A172 (cell line): ENCODE measurements around the gene STAB1. TPM values are rescaled to one million over a fixed set of nuclear protein-coding genes. Genes with fewer than 3 reads are reported as not detected.

Experiments used
- DNase-seq: peaks from one replicate; pipeline ENCODE4 v3.0.0-alpha.2; 2015; ENCODE audit warnings: low spot score
- total RNA-seq: library from RNA; depleted of rRNA; stranded (reverse); fragments of >200 nt; shearing (Covaris generic); gene quantifications from 2 replicates; pipeline ENCODE4 v1.2.3, GENCODE V29; 2014

Gene STAB1
- total RNA-seq, 1 experiment from 2014 or later = 0.12 TPM

GRCh38 chr3:52503788-52504424 lies 8.8 kb downstream of the STAB1 start:
- DNase-seq = no peak

GRCh38 chr3:52504977-52505376 lies 9.8 kb downstream of the STAB1 start:
- no peak for DNase-seq

DNA sequence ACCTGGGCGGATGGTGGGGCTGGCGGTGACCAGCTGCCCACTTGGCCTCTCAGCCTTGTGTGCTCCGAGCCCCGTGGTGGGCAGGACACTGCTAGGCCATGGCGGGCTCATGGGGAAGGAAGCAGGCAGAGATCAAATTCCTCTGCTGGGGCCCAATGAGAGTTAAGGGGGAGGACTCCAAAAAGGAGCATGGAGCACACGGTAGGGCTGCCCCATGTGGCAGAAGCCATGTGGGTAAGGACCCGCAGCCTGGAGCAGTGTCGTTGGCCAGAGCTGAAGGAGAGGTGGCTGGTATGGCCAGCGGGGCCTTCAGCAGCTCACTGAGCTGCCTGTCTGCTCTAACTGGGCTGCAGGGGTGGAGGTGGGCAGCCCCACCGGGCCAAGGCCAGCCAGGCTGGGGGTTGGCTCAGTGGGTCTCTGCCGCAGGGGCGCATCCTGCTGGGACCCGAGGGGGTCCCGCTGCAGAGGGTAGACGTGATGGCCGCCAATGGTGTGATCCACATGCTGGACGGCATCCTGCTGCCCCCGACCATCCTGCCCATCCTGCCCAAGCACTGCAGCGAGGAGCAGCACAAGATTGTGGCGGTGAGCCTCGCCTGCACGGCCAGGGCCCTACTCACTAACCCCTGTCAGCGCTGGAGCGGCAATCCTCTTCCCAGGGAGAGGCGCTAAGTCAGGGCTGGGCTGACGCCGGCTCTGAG lies 11.3 kb downstream of the STAB1 start:
- DNase-seq = no peak

DNA sequence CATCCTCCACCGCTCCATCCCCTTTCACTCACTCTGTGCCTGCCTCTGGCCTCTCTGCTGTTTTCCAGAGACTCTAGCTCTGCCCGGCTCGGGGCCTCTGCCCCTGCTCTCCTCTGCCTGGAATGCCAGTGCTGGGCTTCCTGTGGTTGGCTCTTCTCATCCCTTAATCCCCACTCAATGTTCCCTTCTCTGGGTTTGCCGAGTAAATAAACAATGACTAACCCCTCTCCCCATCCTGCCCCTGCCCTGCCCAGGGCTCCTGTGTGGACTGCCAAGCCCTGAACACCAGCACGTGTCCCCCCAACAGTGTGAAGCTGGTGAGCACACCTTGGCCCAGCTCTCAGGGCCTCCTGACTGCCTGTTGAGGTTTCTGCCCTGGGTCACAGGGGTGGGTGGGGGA lies 12.2 kb downstream of the STAB1 start:
- peak; percentile 88 for DNase-seq

DNA sequence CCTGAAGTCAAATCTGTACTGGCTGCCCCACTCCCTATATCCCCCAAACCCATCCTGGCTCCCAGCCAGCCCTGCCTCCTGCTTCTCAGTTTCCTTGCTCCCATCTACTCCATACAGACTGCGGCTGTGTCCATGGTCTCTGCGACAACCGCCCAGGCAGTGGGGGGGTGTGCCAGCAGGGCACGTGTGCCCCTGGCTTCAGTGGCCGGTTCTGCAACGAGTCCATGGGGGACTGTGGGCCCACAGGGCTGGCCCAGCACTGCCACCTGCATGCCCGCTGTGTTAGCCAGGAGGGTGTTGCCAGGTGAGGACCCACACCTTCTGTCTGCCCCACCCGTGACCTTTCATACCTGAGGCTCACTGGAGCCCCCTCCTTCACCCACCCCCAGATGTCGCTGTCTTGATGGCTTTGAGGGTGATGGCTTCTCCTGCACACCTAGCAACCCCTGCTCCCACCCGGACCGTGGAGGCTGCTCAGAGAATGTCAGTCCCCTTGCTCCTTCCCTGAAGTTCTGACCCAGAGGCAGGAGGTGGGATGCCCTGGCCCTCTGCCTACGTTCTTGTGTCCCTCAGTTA lies 14.7 kb downstream of the STAB1 start:
- DNase-seq = no peak

GRCh38 chr3:52511509-52511908 lies 16.4 kb downstream of the STAB1 start:
- no peak for DNase-seq

GRCh38 chr3:52512105-52512504 lies 17.0 kb downstream of the STAB1 start:
- DNase-seq = no peak

- DNase-seq = no peak
Observed at GRCh38 chr3:52512727-52513126, 17.6 kb downstream of the STAB1 start.

- DNase-seq = no peak
Observed at GRCh38 chr3:52513281-52513680, 18.1 kb downstream of the STAB1 start.

- DNase-seq = no peak
Observed at GRCh38 chr3:52514576-52514975, 19.4 kb downstream of the STAB1 start.

- DNase-seq = no peak
Observed at GRCh38 chr3:52515192-52515591, 20.1 kb downstream of the STAB1 start.

GRCh38 chr3:52516509-52517195 lies 21.5 kb downstream of the STAB1 start:
- DNase-seq = no peak

DNA sequence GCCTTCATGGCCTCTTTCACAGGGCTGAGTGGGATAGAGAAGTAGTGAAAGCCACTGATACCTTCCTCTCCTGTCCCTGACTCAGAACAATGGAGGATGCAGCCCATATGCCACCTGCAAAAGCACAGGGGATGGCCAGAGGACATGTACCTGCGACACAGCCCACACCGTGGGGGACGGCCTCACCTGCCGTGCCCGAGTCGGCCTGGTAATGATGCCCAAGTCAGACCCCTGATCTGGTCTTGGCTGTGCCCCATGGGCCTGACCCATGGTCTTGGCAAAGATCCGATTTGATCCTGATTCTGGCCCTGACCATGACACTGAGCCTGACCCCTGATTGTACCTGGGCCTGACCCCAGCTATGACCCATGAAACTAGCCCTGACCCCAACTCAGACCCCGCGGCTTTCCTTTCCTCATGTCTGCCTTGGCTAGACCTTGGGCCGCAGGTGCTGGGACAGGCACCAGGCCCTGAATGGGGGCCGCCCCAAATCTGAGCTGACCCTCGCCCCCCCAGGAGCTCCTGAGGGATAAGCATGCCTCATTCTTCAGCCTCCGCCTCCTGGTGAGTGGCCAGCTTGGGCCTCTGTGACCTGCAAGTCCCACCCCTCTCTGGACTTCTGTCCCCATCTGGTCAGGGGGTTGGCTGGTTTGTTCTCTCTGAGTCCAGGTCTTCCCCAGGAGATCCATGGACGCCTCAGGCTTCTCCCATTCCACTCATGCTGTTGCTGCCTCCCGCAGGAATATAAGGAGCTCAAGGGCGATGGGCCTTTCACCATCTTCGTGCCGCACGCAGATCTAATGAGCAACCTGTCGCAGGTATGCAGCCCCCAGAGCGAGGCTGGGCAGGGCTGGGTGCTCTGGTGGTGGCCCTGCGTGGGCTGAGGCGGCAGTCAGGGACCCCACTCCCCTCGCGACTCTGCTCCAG lies 22.9 kb downstream of the STAB1 start:
- no peak for DNase-seq

- DNase-seq = no peak
Observed at GRCh38 chr3:52518723-52519444, 23.7 kb downstream of the STAB1 start.

GRCh38 chr3:52519445-52520140 lies 24.5 kb downstream of the STAB1 start:
- DNase-seq = no peak

- no peak for DNase-seq
Observed at GRCh38 chr3:52520141-52520667, 25.1 kb downstream of the STAB1 start.

GRCh38 chr3:52520716-52521487 lies 25.8 kb downstream of the STAB1 start:
- no peak for DNase-seq

DNA sequence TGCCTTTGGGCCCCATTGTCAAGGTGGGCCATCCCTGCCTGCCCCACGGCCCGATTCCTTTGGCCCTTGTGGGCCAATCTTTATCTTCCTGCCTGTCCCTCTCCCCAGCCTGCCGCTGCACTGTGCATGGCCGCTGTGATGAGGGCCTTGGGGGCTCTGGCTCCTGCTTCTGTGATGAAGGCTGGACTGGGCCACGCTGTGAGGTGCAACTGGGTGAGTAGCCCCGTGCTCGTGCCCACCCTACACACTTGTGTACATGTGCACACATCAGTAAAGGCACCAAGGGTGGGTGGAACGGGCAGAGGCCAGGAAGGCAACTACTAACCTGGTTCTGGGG lies 26.3 kb downstream of the STAB1 start:
- no peak for DNase-seq

DNA sequence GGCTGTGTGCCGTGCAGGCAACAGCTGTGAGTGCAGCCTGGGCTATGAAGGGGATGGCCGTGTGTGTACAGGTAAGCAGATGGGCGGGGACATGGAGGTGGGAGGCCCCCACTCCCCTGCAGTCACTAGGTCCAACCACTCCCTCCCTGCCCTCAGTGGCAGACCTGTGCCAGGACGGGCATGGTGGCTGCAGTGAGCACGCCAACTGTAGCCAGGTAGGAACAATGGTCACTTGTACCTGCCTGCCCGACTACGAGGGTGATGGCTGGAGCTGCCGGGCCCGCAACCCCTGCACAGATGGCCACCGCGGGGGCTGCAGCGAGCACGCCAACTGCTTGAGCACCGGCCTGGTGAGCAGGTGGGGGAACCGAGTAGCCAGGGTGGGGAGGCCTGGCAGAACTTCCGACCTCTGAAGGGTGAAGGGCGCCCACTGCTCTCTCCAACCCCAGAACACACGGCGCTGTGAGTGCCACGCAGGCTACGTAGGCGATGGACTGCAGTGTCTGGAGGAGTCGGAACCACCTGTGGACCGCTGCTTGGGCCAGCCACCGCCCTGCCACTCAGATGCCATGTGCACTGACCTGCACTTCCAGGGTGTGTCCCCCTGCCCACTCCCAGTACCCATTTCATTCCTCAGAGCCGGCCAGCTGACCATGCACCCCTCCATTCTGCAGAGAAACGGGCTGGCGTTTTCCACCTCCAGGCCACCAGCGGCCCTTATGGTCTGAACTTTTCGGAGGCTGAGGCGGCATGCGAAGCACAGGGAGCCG lies 26.9 kb downstream of the STAB1 start:
- no peak for DNase-seq
